ENCODE results near the gene MMP2.

Gene MMP2

DNA sequence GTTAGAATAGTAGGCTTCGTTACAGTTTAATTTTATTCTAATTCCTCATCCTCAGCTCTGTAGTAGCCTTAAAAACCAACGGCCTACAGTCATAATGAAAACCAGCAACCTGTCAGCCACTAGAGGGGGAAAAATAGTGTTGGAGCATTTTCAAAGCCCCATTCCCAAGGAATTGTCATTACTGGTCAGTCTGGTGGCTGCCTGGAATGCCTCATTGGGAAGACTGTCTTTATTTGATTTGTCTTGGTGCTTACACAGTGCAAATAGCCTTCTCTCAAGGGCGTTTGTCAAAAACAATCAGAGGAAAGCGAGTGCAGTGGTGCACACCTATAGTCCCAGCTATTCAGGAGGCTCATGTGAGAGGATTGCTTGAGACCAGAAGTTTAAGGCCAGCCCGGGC is 34.6 kb downstream of the MMP2 start:
- no peak for DNase-seq (ENCODE audit: low read depth)

DNA sequence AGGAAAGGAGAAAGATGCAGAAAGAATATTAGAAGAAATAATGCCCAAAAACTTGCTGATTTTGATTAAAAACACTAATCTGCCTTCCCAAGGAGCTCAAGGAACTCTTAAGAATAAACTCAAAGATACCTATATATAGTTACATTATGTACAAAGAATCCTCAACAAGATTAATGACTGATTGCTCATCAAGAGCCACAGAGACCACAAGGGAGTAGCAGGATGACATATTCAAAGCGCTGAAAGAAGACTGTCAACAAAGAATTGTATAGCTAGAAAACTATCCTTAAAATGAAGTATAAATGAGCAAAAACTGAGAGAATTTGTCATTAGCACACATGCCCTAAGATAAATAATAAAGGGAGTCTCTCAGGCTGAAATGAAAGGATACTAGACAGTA is 36.1 kb downstream of the MMP2 start:
- peak; percentile 57 for DNase-seq (ENCODE audit: low read depth)

DNA sequence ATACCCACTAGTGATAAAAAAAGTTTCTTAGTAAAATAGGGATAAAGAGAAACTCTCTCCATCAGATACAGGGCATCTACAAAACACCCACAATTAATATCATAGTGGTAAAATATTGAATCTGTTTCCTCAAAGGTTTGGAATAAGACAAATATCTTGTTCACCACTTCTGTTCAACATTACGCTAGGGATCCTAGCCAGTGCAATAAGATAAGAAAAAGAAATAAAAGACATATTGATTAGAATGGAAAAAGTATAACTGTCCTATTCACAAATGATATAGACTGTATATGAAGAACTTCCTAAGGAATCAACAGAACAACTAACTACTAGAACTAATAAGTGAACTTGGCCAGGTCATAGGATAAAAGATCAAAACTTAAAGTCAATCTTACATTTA is 42.8 kb downstream of the MMP2 start:
- no peak for DNase-seq (ENCODE audit: low read depth)

DNA sequence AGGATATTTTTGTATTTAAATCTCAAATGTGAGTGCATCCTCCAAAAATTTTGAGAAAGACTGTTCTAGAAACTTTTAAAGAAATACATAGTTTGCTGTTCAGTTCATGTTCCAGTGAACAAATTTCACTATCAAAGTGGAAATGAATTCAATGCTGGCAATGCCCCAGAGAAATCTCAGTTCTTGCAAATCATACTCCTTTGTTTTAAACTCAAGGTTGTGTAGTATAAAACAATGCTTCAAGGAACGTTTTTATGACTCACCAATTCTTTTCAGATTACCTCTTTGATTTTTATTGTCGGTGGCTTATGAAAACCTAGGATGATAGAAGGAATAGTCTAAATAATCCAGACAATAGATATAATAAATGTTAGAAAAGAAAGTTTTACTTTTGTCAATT is 47.4 kb downstream of the MMP2 start:
- no peak for DNase-seq (ENCODE audit: low read depth)

DNA sequence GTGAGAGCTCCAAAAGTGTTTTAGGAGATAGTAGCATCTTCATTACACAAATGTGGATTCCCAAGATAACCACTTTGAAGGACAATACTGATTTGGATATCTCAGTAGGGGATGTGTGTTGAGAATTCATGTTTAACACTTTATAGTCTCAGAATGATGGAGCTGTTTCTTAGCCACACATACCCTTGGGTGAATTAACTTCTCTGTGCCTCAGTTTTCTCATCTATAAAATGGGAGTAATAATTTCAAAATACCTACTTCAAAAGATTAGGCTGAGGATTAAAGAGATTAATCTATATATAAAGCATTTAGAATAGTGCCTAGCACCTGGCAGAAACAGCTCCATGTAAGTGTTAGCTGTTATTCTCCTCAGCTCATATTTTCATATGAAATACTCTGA is 48.9 kb downstream of the MMP2 start:
- DNase-seq (ENCODE audit: low read depth), result no peak

DNA sequence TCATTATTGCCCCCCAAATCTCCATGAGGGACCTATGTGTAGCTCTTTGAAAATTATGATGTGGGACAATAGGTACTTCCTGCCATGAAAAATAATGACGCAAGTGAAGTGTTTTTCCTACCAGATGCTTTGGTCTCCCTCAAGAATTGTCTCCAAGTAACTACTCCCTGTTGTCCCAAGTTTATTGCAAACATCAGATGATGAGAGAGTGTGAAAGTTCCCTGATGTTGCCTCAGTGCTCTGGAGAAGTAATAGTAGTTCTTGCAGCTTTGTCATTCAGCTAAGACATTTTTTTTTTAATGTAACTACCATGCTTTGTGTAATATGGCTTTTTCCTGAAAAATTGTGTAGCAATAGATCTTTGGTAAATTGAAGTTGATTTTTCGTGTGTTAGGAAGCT is 50.0 kb downstream of the MMP2 start:
- DNase-seq (ENCODE audit: low read depth), result no peak

DNA sequence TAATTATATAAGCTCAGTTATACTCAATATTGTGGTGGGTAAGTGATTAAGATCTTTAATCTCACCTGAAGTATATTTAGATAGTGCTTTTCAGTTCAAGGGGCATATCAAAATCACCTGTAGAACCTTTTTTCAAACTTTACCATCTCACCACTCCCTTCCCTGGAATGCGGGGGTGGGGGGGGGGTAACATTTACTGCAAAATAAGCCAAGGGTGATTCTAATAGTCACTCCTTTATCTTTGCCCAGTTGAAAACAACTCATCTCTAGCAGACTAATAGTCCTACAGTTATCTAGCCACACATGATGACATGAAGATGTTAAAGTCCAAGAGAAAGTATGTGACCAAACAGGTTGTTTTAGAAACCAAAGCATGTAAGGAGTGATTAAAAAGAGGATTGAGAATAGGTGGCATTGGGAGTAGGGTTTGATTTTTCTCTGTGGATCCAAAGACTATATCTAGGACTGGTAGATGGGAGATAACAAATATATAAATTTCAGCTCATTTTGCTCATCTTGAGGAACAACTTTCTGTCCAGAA is 51.4 kb downstream of the MMP2 start:
- no peak for DNase-seq (ENCODE audit: low read depth)

DNA sequence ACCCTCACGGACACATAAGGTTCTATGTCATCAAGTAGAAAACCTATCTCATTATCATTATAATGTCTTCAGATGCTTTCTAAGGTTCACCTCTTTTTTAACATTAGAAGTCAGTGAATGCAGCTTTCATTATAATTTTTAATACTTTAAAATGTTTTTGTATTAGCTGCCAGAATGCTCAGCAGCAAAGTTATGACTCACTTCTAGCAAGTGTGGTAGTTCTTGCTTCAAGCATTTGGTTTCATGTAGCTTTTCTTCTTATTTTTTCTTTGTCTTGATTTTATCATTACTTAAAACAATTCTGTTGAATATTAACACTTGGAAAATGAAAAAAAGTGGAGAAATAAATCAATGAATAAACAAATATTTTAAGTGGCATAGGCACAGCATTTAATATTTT is 53.2 kb downstream of the MMP2 start:
- DNase-seq (ENCODE audit: low read depth), result no peak

DNA sequence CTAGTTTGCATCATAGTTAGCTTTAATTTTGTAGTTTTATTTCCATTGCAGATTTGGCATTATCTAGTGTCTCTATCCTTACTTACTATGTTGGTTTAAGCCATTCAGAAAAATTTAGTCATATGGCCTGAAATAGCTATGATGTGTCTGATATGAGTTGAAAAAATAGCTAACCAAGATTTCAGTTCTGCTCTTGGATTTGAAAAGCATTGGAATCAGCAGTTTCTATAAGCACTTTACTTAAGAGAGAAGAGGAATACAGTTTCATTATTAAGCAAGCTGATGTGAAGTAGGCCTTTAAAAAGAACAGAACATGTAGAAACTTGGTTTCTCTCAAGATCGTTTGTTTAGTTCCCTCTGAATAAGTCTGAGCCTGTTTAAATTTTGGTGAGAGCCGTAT is 55.8 kb downstream of the MMP2 start:
- no peak for DNase-seq (ENCODE audit: low read depth)

DNA sequence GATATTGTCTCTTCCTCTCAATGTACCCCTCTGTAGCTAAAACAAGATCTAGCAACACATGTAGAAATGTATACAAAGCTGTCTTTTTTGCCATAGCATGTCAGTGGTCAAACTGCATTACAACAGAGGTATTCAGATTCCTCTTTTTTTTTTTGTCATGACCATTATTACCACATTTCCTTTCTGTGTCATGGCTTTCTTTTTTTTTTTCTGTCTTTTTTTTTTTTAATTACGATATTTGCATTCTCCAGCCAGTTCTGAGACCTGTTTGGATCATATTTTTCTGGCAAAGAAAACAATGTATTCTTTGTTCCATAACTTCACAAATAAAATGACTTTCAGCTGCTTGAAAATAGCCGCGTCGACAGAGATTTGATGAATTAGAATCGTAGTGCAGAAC is 60.1 kb downstream of the MMP2 start:
- DNase-seq (ENCODE audit: low read depth), result peak; percentile 25

DNA sequence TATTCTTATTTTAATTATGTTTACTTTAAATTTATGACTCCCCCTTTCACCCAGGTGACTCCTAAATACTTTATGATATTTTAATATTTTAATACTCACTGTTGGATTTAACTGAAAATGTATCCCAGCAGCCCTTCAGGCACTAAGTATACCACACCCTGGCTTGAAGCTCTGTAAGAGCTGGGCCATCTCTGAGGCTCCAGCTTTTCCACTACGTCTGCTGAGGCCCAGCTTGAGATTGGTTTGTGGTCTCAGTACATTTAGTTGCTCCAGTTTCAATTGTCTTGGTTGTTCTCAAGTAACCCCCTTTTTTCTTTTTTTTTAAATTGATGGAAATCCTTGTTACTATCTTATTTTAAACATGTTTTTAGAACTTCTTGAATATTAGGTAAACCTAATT is 60.5 kb downstream of the MMP2 start:
- DNase-seq (ENCODE audit: low read depth), result no peak

DNA sequence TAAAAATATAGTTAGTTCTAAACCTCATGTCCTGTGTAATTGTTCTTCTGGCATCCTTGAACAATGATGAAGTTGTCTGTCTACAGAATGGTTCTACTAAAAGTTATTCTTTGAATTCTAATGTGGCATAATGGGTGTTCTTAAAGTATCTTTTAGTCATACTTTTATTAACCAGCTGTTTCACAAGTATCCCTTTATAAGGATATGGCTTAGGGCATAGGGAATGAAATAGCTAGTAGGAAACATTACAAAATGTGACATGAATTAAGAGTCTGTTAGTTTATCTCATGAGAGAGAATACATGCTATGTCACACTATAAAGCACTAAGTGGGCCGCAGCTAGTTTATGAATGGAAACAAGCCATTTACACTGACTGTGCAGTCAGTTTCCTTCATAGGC is 61.2 kb downstream of the MMP2 start:
- no peak for DNase-seq (ENCODE audit: low read depth)

DNA sequence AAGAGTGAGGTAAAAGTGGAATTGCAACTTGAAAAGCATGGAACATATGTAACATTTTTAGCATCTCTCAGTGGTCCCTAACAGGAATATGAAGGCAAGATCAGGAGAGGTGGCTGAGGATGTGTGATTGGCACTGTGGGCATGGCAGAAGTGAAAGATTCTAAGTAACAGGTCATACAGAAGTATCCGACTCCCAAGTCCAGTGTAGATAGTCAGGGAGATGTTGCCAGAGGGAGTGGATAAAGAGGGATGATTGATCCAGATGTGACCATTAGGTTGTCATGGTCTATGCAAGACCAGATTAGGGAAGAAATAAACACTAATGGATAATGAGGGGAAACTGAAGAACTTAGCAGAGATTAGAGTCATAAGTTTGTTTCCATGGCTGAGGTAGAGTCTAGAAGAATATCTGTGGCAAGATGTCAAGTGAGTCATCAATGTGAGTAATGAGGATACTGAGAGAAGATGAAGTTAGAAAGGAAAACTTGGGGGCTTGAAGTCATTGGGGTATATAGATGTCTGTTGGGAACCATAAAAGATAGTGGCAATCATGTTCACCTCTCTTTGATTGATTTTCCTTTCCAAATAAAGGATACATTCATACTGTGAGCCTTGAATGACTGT is 63.6 kb downstream of the MMP2 start:
- peak; percentile 61 for DNase-seq (ENCODE audit: low read depth)

DNA sequence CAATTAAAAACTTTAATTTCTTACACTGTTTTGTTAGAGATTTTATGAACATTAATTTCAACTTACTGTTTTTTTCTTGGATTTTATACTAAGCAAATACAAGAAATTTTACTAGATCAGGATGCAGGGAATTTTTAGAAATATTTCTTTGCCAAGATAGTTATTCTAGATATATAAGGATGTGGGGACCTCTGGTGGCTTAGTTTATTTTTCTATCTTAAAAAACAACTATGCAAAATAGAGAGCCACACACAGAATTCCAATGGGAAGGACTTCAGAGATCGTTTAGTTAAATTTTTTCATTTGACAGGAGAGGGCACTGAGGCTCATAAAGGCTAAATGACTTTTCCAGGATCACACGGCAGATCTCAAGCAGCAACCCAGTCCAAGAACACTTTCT is 64.5 kb downstream of the MMP2 start:
- DNase-seq (ENCODE audit: low read depth), result peak; percentile 27

DNA sequence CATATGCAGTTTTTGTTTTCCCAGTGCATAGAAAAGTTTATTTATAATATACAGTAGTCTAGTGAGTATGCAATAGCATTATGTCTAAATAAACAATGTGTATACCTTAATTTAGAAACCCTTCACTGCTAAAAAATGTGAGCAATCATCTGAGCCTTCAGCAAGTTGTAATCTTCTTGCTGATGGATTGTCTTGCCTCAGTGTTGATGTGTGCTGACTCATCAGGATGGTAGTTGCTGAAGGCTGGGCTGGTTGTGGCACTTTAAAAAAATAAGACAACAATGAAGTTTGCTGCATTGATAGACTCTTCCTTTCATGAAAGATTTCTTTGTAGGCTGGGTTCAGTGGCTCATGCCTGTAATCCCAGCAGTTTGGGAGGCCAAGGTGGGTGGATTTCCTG is 73.6 kb downstream of the MMP2 start:
- DNase-seq (ENCODE audit: low read depth), result peak; percentile 91

DNA sequence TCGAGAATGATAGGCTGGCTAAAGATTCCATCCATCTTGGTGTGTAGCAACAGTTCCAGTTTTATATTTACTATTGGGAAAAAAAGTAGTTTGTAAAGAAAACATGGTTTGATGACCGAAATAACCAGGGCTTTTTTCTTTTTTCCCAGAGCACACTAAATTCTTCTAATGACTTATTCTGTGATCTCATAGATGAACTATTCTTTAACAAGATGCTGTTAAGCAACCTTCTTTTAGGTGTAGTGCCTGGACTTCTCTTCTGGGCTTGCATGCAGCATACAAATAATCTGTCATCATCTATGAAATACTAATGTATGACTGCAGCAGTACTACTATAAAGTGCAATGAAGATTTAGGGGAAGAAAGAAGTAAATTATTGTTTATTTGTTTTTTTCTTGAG is 76.4 kb downstream of the MMP2 start:
- peak; percentile 42 for DNase-seq (ENCODE audit: low read depth)
